ENCODE results near the gene TUFT1. TPM values are rescaled to one million over a fixed set of nuclear protein-coding genes. Genes with fewer than 3 reads are reported as not detected.

Gene TUFT1
- total and polyA plus RNA-seq, 10 of the 15 experiments (the other 5 are each of a cell fraction or from before 2014, with no cell fraction given): 0.08 to 4.3 (median 3.2) TPM

GRCh38 chr1:151574575-151575529, 34.7 kb downstream of the TUFT1 start:
- Histone ChIP-seq H3K4me1 (ENCODE audit: control insufficient read depth, insufficient read depth, low read length) (peaks cover 4% of the 10 kb centered on the region; the same call in 1 of the 2 replicates), H3K27ac (ENCODE audit: control insufficient read depth, insufficient read depth) (no peak overlapping the region), H3K4me2 (ENCODE audit: control insufficient read depth, insufficient read depth) (no peak overlapping the region), H3K4me3 (no peak overlapping the region), H3K36me3 (ENCODE audit: control insufficient read depth in 2 of 2, insufficient read depth in 2 of 2, low read length in 1 of 2) (no peaks in the 10 kb centered on the region), H3K9ac (ENCODE audit: control insufficient read depth, insufficient read depth, low read length) (no peak overlapping the region), H2AFZ (ENCODE audit: control insufficient read depth, low read depth, low read length) (no peak overlapping the region), H3K79me2 (ENCODE audit: control insufficient read depth, insufficient read depth, low read length) (no peaks in the 10 kb centered on the region), H4K20me1 (ENCODE audit: control insufficient read depth, insufficient read depth) (no peaks in the 10 kb centered on the region), H3K9me3 (replicated peaks; ENCODE audit: control insufficient read depth, insufficient read depth, low read length) (no peaks in the 10 kb centered on the region), H3K27me3 (replicated peaks in 1 of 2; ENCODE audit: control insufficient read depth in 2 of 2, insufficient read depth in 2 of 2, low read length in 1 of 2) (no peaks in the 10 kb centered on the region; a peak in 2 of 4 replicates)
- intact Hi-C loops (cut with micrococcal nuclease; ENCODE audit: unreplicated experiment): no loop called here
- RAD21 ChIA-PET (ENCODE audit: unreplicated experiment): no interaction called here
- BruUV-seq (replicated peaks): no TSS peak
- FAIRE-seq (peak; percentile 31), DNase-seq (ENCODE audit: low read depth, low spot score) (no peak), ATAC-seq (peak; percentile 71)
- SMC1A ChIA-PET (ENCODE audit: uncharacterized antibody, unreplicated experiment): interaction anchor here (0.7 kb wide), 2 partner anchors 22 to 127 kb away, joined by 3 read pairs; no protein-coding TSS in a partner anchor
- POLR2A ChIA-PET: no interaction called here
- WGBS (ENCODE audit: insufficient coverage, insufficient replicate concordance, low lambda C conversion rate, missing lambda C conversion rate): 45% methylated on average over 12 of the region's 12 CpGs
- CTCF ChIA-PET: interaction anchor here (1.6 kb wide), 1 partner anchor 19 kb away, joined by 4 read pairs; no protein-coding TSS in a partner anchor
- in situ Hi-C loops (cut with MboI): no loop called here
- no peak for TF ChIP-seq SMC3 (IDR thresholded peaks at IDR 0.05; ENCODE audit: borderline replicate concordance, low read length)
- no peak for TF ChIP-seq TBL1XR1 (IDR thresholded peaks at IDR 0.05; ENCODE audit: low read depth, low read length)
- no peak for TF ChIP-seq BCL11A (IDR thresholded peaks at IDR 0.05; ENCODE audit: low read depth, low read length)
- no peak for TF ChIP-seq ATF7 (IDR thresholded peaks at IDR 0.05; ENCODE audit: low read depth)
- TF ChIP-seq, protein P1, sequence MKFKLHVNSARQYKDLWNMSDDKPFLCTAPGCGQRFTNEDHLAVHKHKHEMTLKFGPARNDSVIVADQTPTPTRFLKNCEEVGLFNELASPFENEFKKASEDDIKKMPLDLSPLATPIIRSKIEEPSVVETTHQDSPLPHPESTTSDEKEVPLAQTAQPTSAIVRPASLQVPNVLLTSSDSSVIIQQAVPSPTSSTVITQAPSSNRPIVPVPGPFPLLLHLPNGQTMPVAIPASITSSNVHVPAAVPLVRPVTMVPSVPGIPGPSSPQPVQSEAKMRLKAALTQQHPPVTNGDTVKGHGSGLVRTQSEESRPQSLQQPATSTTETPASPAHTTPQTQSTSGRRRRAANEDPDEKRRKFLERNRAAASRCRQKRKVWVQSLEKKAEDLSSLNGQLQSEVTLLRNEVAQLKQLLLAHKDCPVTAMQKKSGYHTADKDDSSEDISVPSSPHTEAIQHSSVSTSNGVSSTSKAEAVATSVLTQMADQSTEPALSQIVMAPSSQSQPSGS (IDR thresholded peaks at IDR 0.05; ENCODE audit: low read length): no peak
- no peak for TF ChIP-seq SMARCA5 (IDR thresholded peaks at IDR 0.05)
- TF ChIP-seq RBBP5 (conservative IDR thresholded peaks at IDR 0.05): no peak
- TF ChIP-seq EED (IDR thresholded peaks at IDR 0.05; ENCODE audit: low read depth): no peak
- no peak for TF ChIP-seq NFYB (IDR thresholded peaks at IDR 0.05; ENCODE audit: insufficient read depth, low read depth, low read length)
- no peak for TF ChIP-seq ZBTB40 (IDR thresholded peaks at IDR 0.05; ENCODE audit: borderline replicate concordance)
- TF ChIP-seq MEF2A (IDR thresholded peaks at IDR 0.05; ENCODE audit: insufficient read depth, low read depth, low read length): no peak
- TF ChIP-seq STAT1 (conservative IDR thresholded peaks at IDR 0.05): no peak
- TF ChIP-seq MYB (IDR thresholded peaks at IDR 0.05; ENCODE audit: borderline replicate concordance, low read depth, low read length): no peak
- no peak for TF ChIP-seq ZNF687 (IDR thresholded peaks at IDR 0.05)
- TF ChIP-seq POLR2A (IDR thresholded peaks at IDR 0.05; ENCODE audit: low read depth, low read length): no peak

Data from GM12878 (cell line).